Activated CD8-positive, alpha-beta T cell treated with anti-CD3 and anti-CD28 coated beads for 36 hours (primary cell): ENCODE results near the gene FCGR3A. TPM values are rescaled to one million over a fixed set of nuclear protein-coding genes. Genes with fewer than 3 reads are reported as not detected.
"Not testable (repeated sequence)": the region's sequence is repeated elsewhere in the genome, so short reads cannot be mapped to it uniquely, and the experiment has no call there.

ENCODE experiments used
- ATAC-seq: fragments of 200-7000 bp; cut with Tn5 transposase; one replicate; pipeline ENCODE4 v1.10.0; 2021; ENCODE audit warnings: mild to moderate bottlenecking, moderate library complexity
- CTCF ChIA-PET: fragments of 350-600 bp; sonication (Branson Sonifier 250); formaldehyde crosslinking; loops from one replicate; lab custom pipeline; 2021; ENCODE audit warnings: antibody characterized with exemption; lab: Charles Lee
- POLR2A ChIA-PET: fragments of 350-600 bp; sonication (Branson Sonifier 250); formaldehyde crosslinking; loops from one replicate; lab custom pipeline; 2021; ENCODE audit warnings: antibody characterized with exemption; lab: Charles Lee
- DNase-seq: peaks from one replicate; pipeline ENCODE4 v3.0.0-alpha.2; 2020
- H3K27ac Mint-ChIP-seq: one replicate; pipeline ENCODE4 v1.8.0; 2021; ENCODE audit warnings: mild to moderate bottlenecking, mixed read lengths
- H3K27me3 Mint-ChIP-seq: one replicate; pipeline ENCODE4 v1.8.0; 2021; ENCODE audit warnings: mixed read lengths
- H3K36me3 Mint-ChIP-seq: one replicate; pipeline ENCODE4 v1.8.0; 2021; ENCODE audit warnings: low read depth, mixed read lengths
- H3K4me1 Mint-ChIP-seq: one replicate; pipeline ENCODE4 v1.8.0; 2021; ENCODE audit warnings: low read depth, mixed read lengths
- H3K4me3 Mint-ChIP-seq: one replicate; pipeline ENCODE4 v1.8.0; 2021; ENCODE audit warnings: mild to moderate bottlenecking, moderate library complexity, mixed read lengths
- H3K9me3 Mint-ChIP-seq: one replicate; pipeline ENCODE4 v1.8.0; 2021; ENCODE audit warnings: mixed read lengths
- intact Hi-C: fragments of 100-400 bp; cut with micrococcal nuclease; formaldehyde crosslinking; loops from one replicate; pipeline ENCODE4 v1.10.0; 2022
- total RNA-seq, 2 experiments: library from RNA; stranded (reverse); gene quantifications; one replicate each; pipeline ENCODE4 v1.2.3, GENCODE V29; 2021

Gene FCGR3A
- total RNA-seq, 2 experiments from 2014 or later = 0.27 to 0.36 TPM

DNA sequence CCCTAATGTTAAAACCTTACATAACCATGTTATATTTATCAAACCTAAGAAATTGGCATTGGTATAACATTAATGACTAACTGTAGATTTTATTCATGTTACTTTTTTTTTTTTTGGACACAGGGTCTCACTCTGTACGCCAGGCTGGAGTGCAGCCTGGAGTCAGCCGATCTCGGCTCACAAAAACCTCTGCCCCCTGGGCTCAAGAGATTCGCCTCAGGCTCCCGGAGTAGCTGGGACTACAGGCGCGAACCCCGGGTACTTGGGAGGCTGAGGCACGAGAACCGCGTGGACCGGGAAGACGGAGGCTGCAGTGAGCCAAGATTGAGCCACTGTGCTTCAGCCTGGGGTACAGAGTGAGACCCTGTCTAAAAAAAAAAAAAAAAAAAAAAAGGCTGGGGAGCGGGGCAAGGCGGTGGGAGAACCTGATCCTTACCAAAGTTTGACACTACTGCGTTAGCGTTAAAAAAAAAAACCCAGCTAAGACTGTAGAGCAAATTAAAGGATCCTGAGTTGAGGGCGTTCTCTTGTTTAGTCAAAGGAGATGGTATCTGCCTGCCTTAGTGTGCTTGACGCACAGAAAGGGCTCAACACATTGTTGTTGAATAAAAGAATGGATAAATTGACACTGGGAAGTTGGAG lies 20.0 kb downstream of the FCGR3A start:
- intact Hi-C loops = loop anchor here (5.0 to 10.0 kb wide), 2 partner anchors 83 to 215 kb away; partner anchors contain the start of gene DUSP12
- POLR2A ChIA-PET, H3K9me3 Mint-ChIP-seq, H3K36me3 Mint-ChIP-seq, ATAC-seq, DNase-seq, H3K27me3 Mint-ChIP-seq, CTCF ChIA-PET: not testable (repeated sequence)
- peak overlapping the region; percentile 88 for H3K4me3 Mint-ChIP-seq
- H3K4me1 Mint-ChIP-seq = peaks cover 16% of the 10 kb centered on the region
- H3K27ac Mint-ChIP-seq = peak overlapping the region; percentile 92

DNA sequence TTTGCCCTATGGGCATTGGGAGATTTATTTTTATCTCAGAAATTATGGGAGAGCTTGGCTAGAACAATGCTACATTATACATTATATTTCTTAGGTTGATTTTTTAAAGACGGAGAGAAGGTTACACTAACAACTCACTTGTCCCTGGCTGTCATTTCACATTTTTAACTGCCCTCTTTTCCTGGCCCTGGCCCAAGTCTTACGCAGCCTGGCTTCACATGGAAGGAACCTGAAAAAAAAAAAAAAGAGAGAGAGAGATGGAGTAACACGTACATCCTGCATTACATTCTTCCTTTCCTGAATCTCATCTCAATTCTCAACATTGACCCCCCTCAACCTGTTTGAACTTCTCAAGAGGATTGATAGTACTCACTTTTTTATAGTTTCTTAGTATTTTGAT lies 21.1 kb downstream of the FCGR3A start:
- H3K9me3 Mint-ChIP-seq, H3K27me3 Mint-ChIP-seq, H3K4me3 Mint-ChIP-seq, DNase-seq, CTCF ChIA-PET, H3K36me3 Mint-ChIP-seq, ATAC-seq, intact Hi-C loops, H3K27ac Mint-ChIP-seq, POLR2A ChIA-PET: not testable (repeated sequence)
- peaks cover 20% of the 10 kb centered on the region for H3K4me1 Mint-ChIP-seq

DNA sequence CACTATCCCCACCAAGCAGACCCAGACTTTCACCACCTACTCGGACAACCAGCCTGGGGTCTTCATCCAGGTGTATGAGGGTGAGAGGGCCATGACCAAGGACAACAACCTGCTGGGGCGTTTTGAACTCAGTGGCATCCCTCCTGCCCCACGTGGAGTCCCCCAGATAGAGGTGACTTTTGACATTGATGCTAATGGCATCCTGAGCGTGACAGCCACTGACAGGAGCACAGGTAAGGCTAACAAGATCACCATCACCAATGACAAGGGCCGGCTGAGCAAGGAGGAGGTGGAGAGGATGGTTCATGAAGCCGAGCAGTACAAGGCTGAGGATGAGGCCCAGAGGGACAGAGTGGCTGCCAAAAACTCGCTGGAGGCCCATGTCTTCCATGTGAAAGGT lies 23.7 kb downstream of the FCGR3A start:
- H3K36me3 Mint-ChIP-seq, CTCF ChIA-PET, POLR2A ChIA-PET, H3K4me3 Mint-ChIP-seq, H3K9me3 Mint-ChIP-seq, DNase-seq, ATAC-seq, H3K27me3 Mint-ChIP-seq, H3K27ac Mint-ChIP-seq, intact Hi-C loops: not testable (repeated sequence)
- H3K4me1 Mint-ChIP-seq = peaks cover 16% of the 10 kb centered on the region

DNA sequence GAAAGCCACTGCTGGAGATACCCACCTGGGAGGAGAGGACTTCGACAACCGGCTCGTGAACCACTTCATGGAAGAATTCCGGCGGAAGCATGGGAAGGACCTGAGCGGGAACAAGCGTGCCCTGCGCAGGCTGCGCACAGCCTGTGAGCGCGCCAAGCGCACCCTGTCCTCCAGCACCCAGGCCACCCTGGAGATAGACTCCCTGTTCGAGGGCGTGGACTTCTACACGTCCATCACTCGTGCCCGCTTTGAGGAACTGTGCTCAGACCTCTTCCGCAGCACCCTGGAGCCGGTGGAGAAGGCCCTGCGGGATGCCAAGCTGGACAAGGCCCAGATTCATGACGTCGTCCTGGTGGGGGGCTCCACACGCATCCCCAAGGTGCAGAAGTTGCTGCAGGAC lies 24.3 kb downstream of the FCGR3A start:
- H3K36me3 Mint-ChIP-seq, intact Hi-C loops, DNase-seq, H3K9me3 Mint-ChIP-seq, ATAC-seq, CTCF ChIA-PET, H3K27ac Mint-ChIP-seq, H3K27me3 Mint-ChIP-seq, POLR2A ChIA-PET: not testable (repeated sequence)
- H3K4me1 Mint-ChIP-seq = peaks cover 16% of the 10 kb centered on the region
- peak overlapping the region; percentile 69 for H3K4me3 Mint-ChIP-seq

DNA sequence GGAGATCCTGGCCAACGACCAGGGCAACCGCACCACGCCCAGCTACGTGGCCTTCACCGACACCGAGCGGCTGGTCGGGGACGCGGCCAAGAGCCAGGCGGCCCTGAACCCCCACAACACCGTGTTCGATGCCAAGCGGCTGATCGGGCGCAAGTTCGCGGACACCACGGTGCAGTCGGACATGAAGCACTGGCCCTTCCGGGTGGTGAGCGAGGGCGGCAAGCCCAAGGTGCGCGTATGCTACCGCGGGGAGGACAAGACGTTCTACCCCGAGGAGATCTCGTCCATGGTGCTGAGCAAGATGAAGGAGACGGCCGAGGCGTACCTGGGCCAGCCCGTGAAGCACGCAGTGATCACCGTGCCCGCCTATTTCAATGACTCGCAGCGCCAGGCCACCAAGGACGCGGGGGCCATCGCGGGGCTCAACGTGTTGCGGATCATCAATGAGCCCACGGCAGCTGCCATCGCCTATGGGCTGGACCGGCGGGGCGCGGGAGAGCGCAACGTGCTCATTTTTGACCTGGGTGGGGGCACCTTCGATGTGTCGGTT lies 24.8 kb downstream of the FCGR3A start:
- peak overlapping the region; percentile 69 for H3K4me3 Mint-ChIP-seq
- POLR2A ChIA-PET, H3K27ac Mint-ChIP-seq, intact Hi-C loops, H3K9me3 Mint-ChIP-seq, H3K27me3 Mint-ChIP-seq, CTCF ChIA-PET, H3K36me3 Mint-ChIP-seq: not testable (repeated sequence)
- H3K4me1 Mint-ChIP-seq = peaks cover 11% of the 10 kb centered on the region
- DNase-seq (peak; percentile 16), ATAC-seq (peak; percentile 23)

DNA sequence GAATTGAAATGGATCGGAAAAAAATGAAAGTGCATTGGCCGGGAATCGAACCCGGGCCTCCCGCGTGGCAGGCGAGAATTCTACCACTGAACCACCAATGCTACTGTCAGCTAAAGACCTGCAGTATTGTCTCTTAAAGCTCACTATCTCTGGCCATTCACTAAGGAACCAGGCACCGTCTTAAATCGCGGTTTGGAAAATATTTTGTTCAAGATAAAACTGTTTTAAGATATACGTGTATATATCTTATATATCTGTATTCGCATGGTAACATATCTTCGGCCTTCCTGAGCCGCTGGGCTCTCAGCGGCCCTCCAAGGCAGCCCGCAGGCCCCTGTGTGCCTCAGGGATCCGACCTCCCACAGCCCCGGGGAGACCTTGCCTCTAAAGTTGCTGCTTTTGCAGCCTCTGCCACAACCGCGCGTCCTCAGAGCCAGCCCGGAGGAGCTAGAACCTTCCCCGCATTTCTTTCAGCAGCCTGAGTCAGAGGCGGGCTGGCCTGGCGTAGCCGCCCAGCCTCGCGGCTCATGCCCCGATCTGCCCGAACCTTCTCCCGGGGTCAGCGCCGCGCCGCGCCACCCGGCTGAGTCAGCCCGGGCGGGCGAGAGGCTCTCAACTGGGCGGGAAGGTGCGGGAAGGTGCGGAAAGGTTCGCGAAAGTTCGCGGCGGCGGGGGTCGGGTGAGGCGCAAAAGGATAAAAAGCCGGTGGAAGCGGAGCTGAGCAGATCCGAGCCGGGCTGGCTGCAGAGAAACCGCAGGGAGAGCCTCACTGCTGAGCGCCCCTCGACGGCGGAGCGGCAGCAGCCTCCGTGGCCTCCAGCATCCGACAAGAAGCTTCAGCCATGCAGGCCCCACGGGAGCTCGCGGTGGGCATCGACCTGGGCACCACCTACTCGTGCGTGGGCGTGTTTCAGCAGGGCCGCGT lies 25.5 kb downstream of the FCGR3A start, which contains the start of gene HSPA6:
TSS of gene HSPA6 (plus strand) at position 724 of the 925 bp plus-strand sequence. CDS start at position 843, 119 bp downstream.
- ChIA-PET POLR2A (interaction anchor here (0.6 kb wide), 1 partner anchor 31 kb away, joined by 3 read pairs; no protein-coding TSS in a partner anchor), CTCF (interaction anchor here (1.0 kb wide), 1 partner anchor 8 kb away, joined by 6 read pairs; no protein-coding TSS in a partner anchor)
- H3K4me3 Mint-ChIP-seq = peak within 1 kb of the TSS; percentile 79
- H3K9me3 Mint-ChIP-seq, intact Hi-C loops, H3K27me3 Mint-ChIP-seq, H3K36me3 Mint-ChIP-seq, H3K4me1 Mint-ChIP-seq: not testable (repeated sequence)
- peak within 1 kb of the TSS; percentile 74 for H3K27ac Mint-ChIP-seq
- ATAC-seq (peak; percentile 74), DNase-seq (peak; percentile 77)

DNA sequence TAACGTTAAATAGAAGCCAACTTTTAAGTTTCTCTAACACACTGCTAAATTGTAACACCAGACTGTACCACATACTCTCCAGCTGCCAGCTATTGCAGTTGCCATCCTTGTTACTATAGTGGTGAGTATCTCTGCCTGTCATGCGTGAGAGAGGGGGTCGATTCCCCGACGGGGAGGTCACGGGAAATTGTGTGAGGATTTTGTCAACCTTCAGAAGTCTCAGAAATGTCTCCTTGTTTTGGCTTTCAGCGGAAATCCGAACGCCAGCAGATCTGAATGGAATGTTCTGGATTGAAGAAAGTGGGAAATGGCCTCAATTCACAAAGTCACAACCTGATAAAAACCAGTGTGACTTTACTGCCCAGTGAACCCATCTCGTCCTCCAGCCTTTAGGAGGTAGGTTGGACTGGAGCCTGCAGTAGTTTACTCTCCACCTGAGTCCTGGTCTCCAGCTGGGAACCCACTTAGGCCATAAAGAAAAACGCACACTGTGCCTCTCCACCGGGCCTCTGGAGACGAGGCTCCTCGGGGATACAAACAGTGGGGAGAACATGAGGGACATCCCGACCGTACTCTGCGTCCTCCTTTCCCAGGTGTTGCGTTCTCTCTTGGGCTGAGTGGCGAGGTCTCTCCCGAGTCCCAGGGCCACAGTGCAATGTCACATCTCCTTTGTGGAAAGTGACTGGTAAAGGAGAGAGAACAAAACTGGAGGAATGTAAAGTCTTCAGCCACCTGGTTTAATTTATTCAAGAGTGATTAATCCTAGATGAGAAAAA lies 26.4 kb downstream of the FCGR3A start:
- H3K27me3 Mint-ChIP-seq, H3K36me3 Mint-ChIP-seq, H3K9me3 Mint-ChIP-seq, intact Hi-C loops, H3K4me1 Mint-ChIP-seq, DNase-seq: not testable (repeated sequence)
- ChIA-PET POLR2A (interaction anchor here (0.6 kb wide), 1 partner anchor 32 kb away, joined by 3 read pairs; no protein-coding TSS in a partner anchor), CTCF (interaction anchor here (1.0 kb wide), 1 partner anchor 9 kb away, joined by 6 read pairs; no protein-coding TSS in a partner anchor)
- peak overlapping the region; percentile 74 for H3K27ac Mint-ChIP-seq
- peak overlapping the region; percentile 79 for H3K4me3 Mint-ChIP-seq
- ATAC-seq = peak; percentile 8

DNA sequence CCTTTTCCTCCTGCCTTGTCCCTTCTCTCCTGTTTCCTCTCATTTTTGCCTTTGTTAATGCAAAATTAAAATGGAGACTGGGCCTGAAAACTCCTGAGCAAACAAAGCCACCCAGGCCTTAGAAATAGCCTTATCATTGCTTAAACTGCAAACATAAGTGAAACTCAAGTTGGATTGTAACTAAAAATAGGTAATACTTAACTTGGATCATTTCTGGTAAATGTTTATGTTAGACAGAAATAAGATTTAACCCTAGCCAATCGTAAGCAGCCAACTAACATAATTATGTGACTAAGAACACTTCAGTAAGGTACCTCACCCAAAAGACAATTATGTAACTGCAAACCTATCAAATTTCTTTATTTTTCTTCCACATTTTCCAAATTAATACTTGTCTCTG lies 35.7 kb downstream of the FCGR3A start:
- ATAC-seq, H3K9me3 Mint-ChIP-seq, H3K4me3 Mint-ChIP-seq, intact Hi-C loops, POLR2A ChIA-PET, CTCF ChIA-PET, H3K36me3 Mint-ChIP-seq, DNase-seq, H3K27ac Mint-ChIP-seq, H3K27me3 Mint-ChIP-seq, H3K4me1 Mint-ChIP-seq: not testable (repeated sequence)

DNA sequence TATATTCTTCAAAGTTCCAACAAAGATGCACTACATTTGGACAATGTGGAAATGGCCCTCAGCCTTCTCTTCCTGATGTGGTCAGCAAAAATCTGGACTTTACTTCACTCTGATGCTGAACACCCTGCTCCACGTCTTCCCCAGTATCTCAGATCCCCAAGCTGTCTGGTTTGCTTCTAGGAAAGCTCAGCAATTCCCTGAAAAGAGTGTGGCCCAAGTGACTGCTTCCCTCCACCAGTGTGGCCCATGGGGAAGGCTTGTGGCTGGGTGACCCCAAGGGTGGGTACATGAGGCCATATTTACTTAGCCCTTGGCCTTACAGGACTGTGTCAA lies 36.2 kb downstream of the FCGR3A start:
- ATAC-seq, H3K27me3 Mint-ChIP-seq, H3K27ac Mint-ChIP-seq, H3K36me3 Mint-ChIP-seq, H3K9me3 Mint-ChIP-seq, DNase-seq, POLR2A ChIA-PET, CTCF ChIA-PET, H3K4me3 Mint-ChIP-seq, H3K4me1 Mint-ChIP-seq, intact Hi-C loops: not testable (repeated sequence)

DNA sequence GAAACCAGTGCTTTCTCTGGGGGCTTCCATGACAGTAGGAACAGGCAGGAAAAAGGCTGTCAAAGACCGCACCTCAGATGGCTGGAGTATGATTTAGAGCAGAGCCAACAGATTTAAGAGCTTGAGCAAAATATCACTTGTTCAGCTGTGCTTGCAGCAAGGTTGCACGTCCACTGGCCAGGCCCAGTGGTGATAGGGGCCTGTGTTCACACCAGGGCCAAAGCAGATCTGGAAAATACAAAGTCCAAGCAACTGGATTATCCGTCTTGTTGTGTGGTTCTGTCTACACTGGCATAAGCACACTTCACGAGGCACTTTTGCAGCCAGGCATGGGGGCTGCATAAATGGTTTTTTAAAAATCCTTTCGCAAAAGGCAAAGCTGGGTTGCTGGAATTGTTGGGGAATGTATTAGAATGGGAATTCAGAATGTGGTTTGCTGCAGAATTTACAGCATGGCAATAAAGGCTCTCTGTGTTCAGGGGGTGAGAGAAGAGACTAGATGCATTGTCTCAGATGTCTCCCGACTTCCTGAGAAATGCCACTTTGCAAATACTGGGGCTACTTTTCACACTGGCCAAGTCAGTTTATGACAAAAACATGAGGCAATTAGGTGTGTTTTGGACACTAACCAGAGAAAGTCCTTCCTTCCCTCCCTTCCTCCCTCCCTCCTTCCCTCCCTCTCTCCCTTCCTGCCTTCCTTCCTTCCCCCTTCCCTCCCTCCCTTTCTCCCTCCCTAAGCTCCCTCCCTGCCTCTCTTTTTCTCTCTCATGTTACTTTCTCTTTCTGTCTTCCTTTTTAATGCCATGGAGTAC lies 36.8 kb downstream of the FCGR3A start:
- POLR2A ChIA-PET, H3K4me1 Mint-ChIP-seq, H3K27me3 Mint-ChIP-seq, H3K36me3 Mint-ChIP-seq, intact Hi-C loops, DNase-seq, ATAC-seq, H3K9me3 Mint-ChIP-seq, H3K4me3 Mint-ChIP-seq, H3K27ac Mint-ChIP-seq, CTCF ChIA-PET: not testable (repeated sequence)
